Sigmoid colon (tissue), 4 donors: Measurements from ENCODE around the gene NRDE2.

Experiments used
- EP300 ChIP-seq, 4 donors: sonication (generic); formaldehyde crosslinking; IDR thresholded peaks; one replicate each; pipeline ENCODE4 v1.6.1; 2017; ENCODE audit warnings: antibody characterized with exemption in 4 of 4
- POLR2AphosphoS5 ChIP-seq, 4 donors: sonication (generic); formaldehyde crosslinking; IDR thresholded peaks; one replicate each; pipeline ENCODE4 v1.6.1; 2017; ENCODE audit warnings: antibody characterized with exemption in 4 of 4
- TF ChIP-seq, protein P1 (sequence below), 4 experiments: fragments of 450-650 bp in 3 of 4; fragments of 200-600 bp in 1 of 4; IDR thresholded peaks; one replicate each; pipeline ENCODE4 v1.5.1; 2016 to 2019; ENCODE audit warnings: antibody characterized with exemption in 4 of 4, mild to moderate bottlenecking in 3 of 4, moderate library complexity in 2 of 4

DNA sequence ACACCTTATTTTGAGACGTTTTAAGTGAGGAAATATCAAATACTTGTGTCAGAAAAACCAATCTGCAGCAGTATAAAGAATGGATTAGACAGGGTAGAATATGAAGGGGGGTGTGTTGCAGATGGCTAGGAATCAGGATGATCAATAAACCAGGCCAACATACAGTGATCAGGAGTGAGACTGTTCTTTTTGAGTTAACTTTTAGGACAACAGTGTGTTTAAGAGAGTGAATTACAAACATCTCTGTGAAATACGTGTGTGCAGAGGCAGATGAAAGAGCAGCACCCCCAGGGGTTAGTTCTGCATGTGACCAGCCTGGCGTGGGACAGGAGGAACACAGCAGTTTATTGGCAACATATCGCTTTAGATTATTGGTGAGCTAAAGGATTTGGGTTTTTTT lies 10.6 kb upstream of the NRDE2 start:
- TF ChIP-seq POLR2AphosphoS5 (IDR thresholded peaks at IDR 0.05) (no peak), EP300 (IDR thresholded peaks at IDR 0.05) (no peak)
- TF ChIP-seq, protein P1, sequence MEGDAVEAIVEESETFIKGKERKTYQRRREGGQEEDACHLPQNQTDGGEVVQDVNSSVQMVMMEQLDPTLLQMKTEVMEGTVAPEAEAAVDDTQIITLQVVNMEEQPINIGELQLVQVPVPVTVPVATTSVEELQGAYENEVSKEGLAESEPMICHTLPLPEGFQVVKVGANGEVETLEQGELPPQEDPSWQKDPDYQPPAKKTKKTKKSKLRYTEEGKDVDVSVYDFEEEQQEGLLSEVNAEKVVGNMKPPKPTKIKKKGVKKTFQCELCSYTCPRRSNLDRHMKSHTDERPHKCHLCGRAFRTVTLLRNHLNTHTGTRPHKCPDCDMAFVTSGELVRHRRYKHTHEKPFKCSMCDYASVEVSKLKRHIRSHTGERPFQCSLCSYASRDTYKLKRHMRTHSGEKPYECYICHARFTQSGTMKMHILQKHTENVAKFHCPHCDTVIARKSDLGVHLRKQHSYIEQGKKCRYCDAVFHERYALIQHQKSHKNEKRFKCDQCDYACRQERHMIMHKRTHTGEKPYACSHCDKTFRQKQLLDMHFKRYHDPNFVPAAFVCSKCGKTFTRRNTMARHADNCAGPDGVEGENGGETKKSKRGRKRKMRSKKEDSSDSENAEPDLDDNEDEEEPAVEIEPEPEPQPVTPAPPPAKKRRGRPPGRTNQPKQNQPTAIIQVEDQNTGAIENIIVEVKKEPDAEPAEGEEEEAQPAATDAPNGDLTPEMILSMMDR (IDR thresholded peaks at IDR 0.05): no peak
